ENCODE data around the gene TMEM125. TPM values are rescaled to one million over a fixed set of nuclear protein-coding genes. Genes with fewer than 3 reads are reported as not detected.

The TMEM125 gene
- total RNA-seq, 1 donor, result 0.10 TPM

GRCh38 chr1:43276673-43277072, 6.9 kb downstream of the TMEM125 start:
- Histone ChIP-seq H3K4me3 (ENCODE audit: low read length) (no peak overlapping the region), H3K4me1 (ENCODE audit: insufficient read depth, low read length) (peaks cover 9% of the 10 kb centered on the region), H3K27me3 (ENCODE audit: insufficient read depth, low read length) (no peaks in the 10 kb centered on the region), H3K9me3 (ENCODE audit: low read depth, low read length) (no peaks in the 10 kb centered on the region)

DNA sequence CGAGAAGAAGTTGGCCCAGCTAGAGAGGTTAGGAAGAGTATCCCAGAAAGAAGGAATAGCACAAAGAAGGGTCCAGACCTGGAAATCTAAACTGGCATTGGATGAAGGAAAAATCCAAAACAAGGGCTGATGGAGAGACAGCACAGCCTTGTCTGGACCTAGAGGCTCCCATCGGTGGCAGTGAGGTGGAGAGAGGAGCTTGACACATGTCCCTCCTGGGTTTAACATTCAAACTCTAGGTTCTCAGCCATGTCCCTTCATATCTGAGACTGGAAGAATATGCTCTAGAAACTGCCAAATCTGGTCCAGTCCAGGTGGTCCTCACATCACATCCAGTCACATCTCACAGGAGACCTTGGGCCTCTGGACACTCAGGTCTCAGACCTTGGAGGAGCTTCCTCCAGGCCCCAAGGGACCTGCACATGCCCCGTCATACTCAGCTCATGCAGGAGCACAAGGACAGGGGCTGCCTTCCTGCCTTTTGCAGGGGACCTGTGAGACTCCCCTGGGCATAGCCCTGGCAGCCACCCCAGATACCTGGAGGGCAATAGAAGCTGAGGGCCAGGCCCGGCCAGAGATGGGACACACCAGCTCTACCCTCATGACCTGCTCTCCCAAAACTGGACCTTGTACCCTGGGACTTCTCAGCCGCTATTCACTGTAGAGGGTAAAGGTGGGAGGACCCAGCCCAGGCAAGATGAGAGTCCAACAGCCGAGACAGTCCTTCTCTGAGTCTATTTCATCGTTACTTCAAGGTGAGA, 7.5 kb downstream of the TMEM125 start:
- Histone ChIP-seq H3K9me3 (ENCODE audit: low read depth, low read length) (no peaks in the 10 kb centered on the region), H3K4me1 (ENCODE audit: insufficient read depth, low read length) (peaks cover 9% of the 10 kb centered on the region), H3K4me3 (ENCODE audit: low read length) (no peak overlapping the region), H3K27me3 (ENCODE audit: insufficient read depth, low read length) (no peaks in the 10 kb centered on the region)

DNA sequence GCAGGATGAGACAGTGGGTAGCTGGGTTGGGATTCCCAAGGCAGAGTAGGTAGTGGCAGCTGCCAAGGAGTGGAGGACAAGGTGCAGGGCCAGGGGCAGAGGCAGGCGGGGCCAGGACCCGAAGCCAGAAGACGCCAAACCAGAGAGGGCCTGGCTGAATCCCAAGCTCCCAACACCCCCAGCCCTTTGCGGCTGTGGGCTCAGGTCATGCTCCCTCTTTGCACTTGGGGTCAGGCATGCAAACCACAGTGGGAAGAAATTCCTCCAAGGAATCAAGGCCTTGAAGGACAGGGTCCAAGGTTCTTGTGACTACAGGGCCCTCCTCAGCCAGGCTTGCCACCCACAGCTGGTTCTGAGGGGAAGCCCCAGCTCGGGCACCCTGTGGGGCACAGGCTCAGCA, 9.4 kb downstream of the TMEM125 start:
- Histone ChIP-seq H3K9me3 (ENCODE audit: low read depth, low read length) (no peaks in the 10 kb centered on the region), H3K4me1 (ENCODE audit: insufficient read depth, low read length) (peaks cover 8% of the 10 kb centered on the region), H3K27me3 (ENCODE audit: insufficient read depth, low read length) (no peaks in the 10 kb centered on the region), H3K4me3 (ENCODE audit: low read length) (no peak overlapping the region)

DNA sequence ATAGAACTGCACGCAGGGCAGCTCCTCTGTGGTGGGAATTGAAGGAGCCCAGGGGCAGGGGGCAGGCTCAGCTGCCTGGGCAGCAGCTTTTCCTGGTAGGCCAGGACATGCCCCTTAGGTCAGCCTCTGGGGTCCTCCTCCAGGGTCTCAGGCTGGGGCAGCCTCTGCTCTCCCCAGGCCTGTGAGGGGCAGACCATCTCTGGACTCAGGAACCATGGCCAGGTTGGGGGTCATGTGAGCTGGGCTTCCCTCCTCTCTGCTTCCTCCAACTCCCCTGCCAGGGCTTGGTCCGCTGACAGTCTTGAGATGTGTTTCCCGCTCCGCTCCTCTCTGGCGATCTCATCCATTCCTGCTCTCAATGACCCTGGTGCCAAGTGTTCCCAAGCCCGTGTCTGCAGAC, 9.9 kb downstream of the TMEM125 start:
- peaks cover 3% of the 10 kb centered on the region for H3K4me1 ChIP-seq (ENCODE audit: insufficient read depth, low read length)
- H3K4me3 ChIP-seq (ENCODE audit: low read length), result no peak overlapping the region
- H3K27me3 ChIP-seq (ENCODE audit: insufficient read depth, low read length), result no peaks in the 10 kb centered on the region
- H3K9me3 ChIP-seq (ENCODE audit: low read depth, low read length), result no peaks in the 10 kb centered on the region

DNA sequence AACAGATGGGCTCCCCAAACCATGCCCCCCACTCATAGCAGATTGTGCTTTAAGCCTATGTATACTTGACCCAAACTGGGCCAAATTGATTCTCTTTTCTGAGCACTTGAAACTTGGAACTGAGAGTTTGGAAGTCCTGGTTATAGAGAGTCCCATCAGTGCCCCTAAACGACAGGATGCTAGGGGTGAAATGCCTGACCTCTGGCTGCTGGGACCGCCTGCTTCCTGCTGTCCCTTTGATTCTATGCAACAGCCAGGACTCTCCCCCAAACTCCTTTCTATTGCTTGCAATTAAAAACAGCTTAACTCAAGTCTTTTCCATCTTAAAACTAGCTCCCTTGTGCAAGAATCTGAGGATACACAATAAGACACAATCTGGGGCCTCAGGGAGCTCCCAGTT, 10.9 kb downstream of the TMEM125 start:
- H3K9me3 ChIP-seq (ENCODE audit: low read depth, low read length), result no peaks in the 10 kb centered on the region
- H3K27me3 ChIP-seq (ENCODE audit: insufficient read depth, low read length), result no peaks in the 10 kb centered on the region
- H3K4me3 ChIP-seq (ENCODE audit: low read length), result no peak overlapping the region
- no peaks in the 10 kb centered on the region for H3K4me1 ChIP-seq (ENCODE audit: insufficient read depth, low read length)

GRCh38 chr1:43282220-43283195, 12.7 kb downstream of the TMEM125 start:
- Histone ChIP-seq H3K9me3 (ENCODE audit: low read depth, low read length) (no peaks in the 10 kb centered on the region), H3K4me1 (ENCODE audit: insufficient read depth, low read length) (no peaks in the 10 kb centered on the region), H3K4me3 (ENCODE audit: low read length) (no peak overlapping the region), H3K27me3 (ENCODE audit: insufficient read depth, low read length) (no peaks in the 10 kb centered on the region)

DNA sequence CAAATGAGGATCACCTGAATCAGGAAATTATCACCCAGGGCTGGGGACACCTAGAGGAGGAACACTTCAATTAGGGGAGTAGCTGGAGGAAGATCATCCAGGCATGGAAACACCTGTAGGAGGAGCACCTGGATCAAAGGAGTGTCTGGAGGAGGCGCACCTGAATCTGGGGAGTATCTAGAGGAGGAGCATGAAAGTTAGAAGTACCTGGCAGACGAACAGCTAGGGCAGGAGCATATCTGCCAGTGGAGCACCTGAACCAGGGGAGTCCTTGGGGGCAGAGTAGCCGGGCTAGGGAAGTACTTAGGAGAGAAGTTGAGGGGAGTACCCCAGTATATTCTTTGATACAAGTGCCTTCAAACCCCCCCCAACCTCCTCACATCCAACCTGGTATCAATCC, 14.3 kb downstream of the TMEM125 start:
- no peaks in the 10 kb centered on the region for H3K4me1 ChIP-seq (ENCODE audit: insufficient read depth, low read length)
- H3K4me3 ChIP-seq (ENCODE audit: low read length), result no peak overlapping the region
- H3K27me3 ChIP-seq (ENCODE audit: insufficient read depth, low read length), result no peaks in the 10 kb centered on the region
- no peaks in the 10 kb centered on the region for H3K9me3 ChIP-seq (ENCODE audit: low read depth, low read length)

GRCh38 chr1:43284546-43285110, 14.8 kb downstream of the TMEM125 start:
- no peaks in the 10 kb centered on the region for H3K9me3 ChIP-seq (ENCODE audit: low read depth, low read length)
- no peaks in the 10 kb centered on the region for H3K4me1 ChIP-seq (ENCODE audit: insufficient read depth, low read length)
- H3K27me3 ChIP-seq (ENCODE audit: insufficient read depth, low read length), result no peaks in the 10 kb centered on the region
- H3K4me3 ChIP-seq (ENCODE audit: low read length), result no peak overlapping the region

- no peak within 1 kb of the TSS for H3K4me3 ChIP-seq (ENCODE audit: low read length)
- H3K27me3 ChIP-seq (ENCODE audit: insufficient read depth, low read length), result no peaks in the 10 kb centered on the region
Measured at GRCh38 chr1:43285269-43285990, 15.6 kb downstream of the TMEM125 start, which contains the start of gene C1orf210. TSS of gene C1orf210 (minus strand) at chr1:43285581. CDS start at chr1:43283270, 2,311 bp downstream.

GRCh38 chr1:43286115-43286514, 16.3 kb downstream of the TMEM125 start:
- no peaks in the 10 kb centered on the region for H3K4me1 ChIP-seq (ENCODE audit: insufficient read depth, low read length)
- H3K4me3 ChIP-seq (ENCODE audit: low read length), result no peak overlapping the region
- H3K9me3 ChIP-seq (ENCODE audit: low read depth, low read length), result no peaks in the 10 kb centered on the region
- no peaks in the 10 kb centered on the region for H3K27me3 ChIP-seq (ENCODE audit: insufficient read depth, low read length)

More at GRCh38 chr1:43285269-43285990, 15.6 kb downstream of the TMEM125 start, which contains the start of gene C1orf210:
- H3K4me1 ChIP-seq (ENCODE audit: insufficient read depth, low read length), result no peaks in the 10 kb centered on the region
- H3K9me3 ChIP-seq (ENCODE audit: low read depth, low read length), result no peaks in the 10 kb centered on the region

DNA sequence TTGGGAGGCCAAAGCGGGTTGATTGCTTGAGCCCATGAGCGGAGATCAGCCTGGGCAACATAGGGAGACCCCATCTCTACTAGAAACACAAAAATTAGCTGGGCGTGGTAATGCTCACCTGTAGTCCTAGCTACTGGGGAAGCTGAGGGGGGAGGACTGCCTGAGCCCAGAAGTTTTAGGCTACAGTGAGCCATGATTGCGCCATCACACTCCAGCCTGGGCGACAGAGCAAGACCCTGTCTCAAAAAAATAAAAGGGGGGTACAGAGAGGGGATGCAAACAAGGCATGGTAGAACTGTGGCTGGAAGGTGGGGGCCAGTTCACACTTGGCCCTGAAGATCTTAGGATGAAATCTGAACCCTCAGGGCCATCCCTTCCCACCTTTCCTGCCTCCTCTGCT, 16.8 kb downstream of the TMEM125 start:
- no peak overlapping the region for H3K4me3 ChIP-seq (ENCODE audit: low read length)
- no peaks in the 10 kb centered on the region for H3K9me3 ChIP-seq (ENCODE audit: low read depth, low read length)
- no peaks in the 10 kb centered on the region for H3K27me3 ChIP-seq (ENCODE audit: insufficient read depth, low read length)
- no peaks in the 10 kb centered on the region for H3K4me1 ChIP-seq (ENCODE audit: insufficient read depth, low read length)

- no peaks in the 10 kb centered on the region for H3K27me3 ChIP-seq (ENCODE audit: insufficient read depth, low read length)
- no peaks in the 10 kb centered on the region for H3K9me3 ChIP-seq (ENCODE audit: low read depth, low read length)
- no peak overlapping the region for H3K4me3 ChIP-seq (ENCODE audit: low read length)
- H3K4me1 ChIP-seq (ENCODE audit: insufficient read depth, low read length), result no peaks in the 10 kb centered on the region
Measured at GRCh38 chr1:43288058-43288784, 18.4 kb downstream of the TMEM125 start.

DNA sequence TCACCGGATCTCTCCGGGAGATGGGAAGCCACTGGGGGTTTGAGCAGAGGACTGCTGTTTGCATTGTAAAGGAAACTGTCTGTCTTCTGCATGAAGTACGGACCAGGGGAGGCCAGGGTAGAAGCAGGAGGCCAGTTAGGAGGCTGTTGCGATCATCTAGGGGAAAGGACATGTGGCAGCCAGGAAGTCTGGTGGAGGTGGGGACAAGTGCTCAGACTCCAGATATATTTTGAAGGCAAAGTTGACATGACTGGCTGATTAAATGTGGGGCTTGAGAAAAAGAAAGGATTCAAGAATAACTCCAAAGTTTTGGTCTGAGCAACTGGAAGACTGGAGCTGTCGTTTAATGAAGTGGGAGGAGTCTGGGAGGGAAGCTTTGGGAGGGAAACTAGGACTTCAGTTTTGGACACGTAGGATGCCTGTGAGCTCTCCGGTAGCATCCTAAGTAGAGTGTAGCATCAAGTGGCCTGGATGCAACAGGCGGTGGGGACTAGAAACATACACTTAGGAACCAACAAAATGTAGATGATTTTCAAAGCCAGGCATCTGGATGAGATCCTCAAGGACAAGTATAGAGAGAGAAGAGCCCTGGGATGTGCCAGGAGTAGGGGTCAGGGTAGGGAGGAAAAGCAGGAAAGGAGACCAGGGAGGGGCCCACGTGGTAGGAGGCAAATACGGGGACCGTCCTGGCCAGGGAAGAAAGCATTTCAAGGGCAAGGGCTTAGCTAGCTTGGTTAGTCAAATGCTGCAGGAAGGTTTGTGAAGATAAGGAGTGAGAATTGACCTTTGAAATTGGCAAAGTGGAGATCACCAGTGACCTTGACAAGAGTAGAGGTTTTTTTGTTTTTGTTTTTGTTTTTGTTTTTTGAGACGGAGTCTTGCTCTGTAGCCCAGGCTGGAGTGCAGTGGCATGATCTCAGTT, 19.3 kb downstream of the TMEM125 start:
- Histone ChIP-seq H3K27me3 (ENCODE audit: insufficient read depth, low read length) (no peaks in the 10 kb centered on the region), H3K9me3 (ENCODE audit: low read depth, low read length) (no peaks in the 10 kb centered on the region), H3K4me1 (ENCODE audit: insufficient read depth, low read length) (no peaks in the 10 kb centered on the region), H3K4me3 (ENCODE audit: low read length) (no peak overlapping the region)

Data from mononuclear cell (primary cell).